Sciatic nerve (tissue), 2 donors: Measurements from ENCODE around the gene POU2AF2. TPM values are rescaled to one million over a fixed set of nuclear protein-coding genes. Genes with fewer than 3 reads are reported as not detected.

ENCODE experiments used
- ATAC-seq: fragments of 200-7000 bp; cut with Tn5 transposase; one replicate; pipeline ENCODE4 v1.9.1; 2020; ENCODE audit warnings: mild to moderate bottlenecking, moderate library complexity
- DNase-seq: peaks from one replicate; pipeline ENCODE4 v3.0.0-alpha.2; 2020; ENCODE audit warnings: low spot score
- intact Hi-C: fragments of 100-400 bp; cut with DNase I; formaldehyde crosslinking; loops from one replicate; pipeline ENCODE4 v1.14.2; 2022
- total RNA-seq: library from RNA; stranded (reverse); fragmentation: NEBNext Ultra II Directional; extraction: Animal tissue kit (Norgen Biotek cat#: 25700); gene quantifications from one replicate; pipeline ENCODE4 v1.2.1, GENCODE V29; 2021
- donor health status: DM: no; HTN: no; CAD: no.
- donor health status: DM: no; HTN: no; CAD: no.

POU2AF2 gene
- total RNA-seq, 1 donor from 2014 or later = 0.80 TPM

DNA sequence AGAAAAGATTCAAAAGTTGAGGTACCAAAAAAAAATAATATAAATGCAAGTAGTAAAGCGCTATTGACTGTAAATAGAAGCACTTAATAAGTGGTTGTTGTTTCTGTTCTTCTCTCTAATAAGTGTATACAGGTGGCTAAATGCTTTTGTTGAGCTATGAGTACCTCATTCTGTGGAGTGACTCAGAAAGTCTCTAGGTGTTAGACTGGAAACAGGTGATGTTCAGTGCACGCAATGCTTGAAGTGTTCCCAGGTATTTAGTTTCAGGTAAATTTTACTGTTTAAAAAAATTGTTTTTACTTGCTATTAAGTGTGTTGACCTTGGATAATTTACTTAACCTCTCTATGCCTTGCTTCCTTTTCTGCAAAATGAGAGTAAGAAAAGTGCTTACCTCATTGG is 77.0 kb downstream of the POU2AF2 start:
- intact Hi-C loops = no loop called here
- no peak for DNase-seq
- ATAC-seq = no peak

DNA sequence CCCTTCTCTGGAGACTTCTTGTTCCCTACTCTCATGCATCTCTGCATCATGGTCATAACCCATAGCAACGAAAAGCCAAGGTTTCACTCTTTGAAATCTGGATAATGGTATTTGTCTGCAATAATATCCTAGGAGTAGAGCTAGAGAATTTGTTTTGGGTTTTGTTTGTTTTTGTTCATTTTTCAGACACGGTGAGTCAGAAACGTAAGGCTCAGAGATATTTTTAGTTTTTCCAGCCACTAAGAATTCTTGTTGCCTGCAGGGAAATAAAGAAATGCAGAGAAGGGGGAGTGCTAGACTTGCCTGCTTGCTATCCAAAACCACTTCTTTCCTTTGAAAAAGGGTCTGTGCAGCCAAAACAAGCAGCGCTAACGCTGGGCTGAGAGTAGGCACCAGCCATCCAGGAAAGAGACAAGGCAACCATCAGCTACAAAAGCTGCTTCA is 78.8 kb downstream of the POU2AF2 start:
- DNase-seq = no peak
- peak; percentile 79 for ATAC-seq
- intact Hi-C loops = no loop called here

DNA sequence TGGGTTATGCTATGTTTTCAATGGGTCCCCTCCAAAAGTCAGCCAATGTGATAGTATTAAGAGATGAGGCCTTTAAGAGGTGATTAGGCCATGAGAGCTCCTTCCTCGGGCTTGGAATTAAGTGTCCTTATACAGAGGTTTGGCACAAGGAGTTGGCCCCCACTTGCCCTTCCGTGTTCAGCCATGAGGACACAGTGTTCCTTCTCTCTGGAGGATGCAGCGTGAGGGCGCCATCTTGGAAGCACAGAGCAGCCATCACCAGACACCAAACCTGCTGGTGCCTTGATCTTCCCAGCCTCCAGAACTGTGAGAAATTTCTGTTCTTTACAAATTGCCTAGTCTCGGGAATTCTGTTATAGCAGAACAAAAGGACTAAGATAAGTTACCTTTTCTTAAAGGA is 79.7 kb downstream of the POU2AF2 start:
- ATAC-seq (peak; percentile 27), DNase-seq (no peak)
- intact Hi-C loops = no loop called here

DNA sequence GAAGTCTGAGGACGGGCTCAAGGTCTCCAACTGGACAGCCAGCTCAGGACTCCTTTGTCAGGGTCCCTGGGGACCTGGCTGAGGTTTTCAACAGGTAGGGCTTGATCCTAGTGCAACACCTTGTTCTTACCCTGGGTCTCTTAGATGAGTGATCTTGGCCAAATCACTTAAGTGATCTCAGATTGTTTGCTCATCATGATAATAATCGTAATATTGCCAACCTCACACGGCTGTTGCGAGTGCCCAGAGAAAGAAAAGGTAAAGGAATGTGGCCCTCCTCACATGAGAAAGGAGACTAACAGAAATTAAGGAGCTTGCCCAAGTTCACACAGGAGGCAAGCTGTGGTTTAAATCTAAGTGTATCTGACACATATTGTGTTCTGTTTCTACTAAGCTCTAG is 81.3 kb downstream of the POU2AF2 start:
- intact Hi-C loops = no loop called here
- DNase-seq = no peak
- no peak for ATAC-seq

DNA sequence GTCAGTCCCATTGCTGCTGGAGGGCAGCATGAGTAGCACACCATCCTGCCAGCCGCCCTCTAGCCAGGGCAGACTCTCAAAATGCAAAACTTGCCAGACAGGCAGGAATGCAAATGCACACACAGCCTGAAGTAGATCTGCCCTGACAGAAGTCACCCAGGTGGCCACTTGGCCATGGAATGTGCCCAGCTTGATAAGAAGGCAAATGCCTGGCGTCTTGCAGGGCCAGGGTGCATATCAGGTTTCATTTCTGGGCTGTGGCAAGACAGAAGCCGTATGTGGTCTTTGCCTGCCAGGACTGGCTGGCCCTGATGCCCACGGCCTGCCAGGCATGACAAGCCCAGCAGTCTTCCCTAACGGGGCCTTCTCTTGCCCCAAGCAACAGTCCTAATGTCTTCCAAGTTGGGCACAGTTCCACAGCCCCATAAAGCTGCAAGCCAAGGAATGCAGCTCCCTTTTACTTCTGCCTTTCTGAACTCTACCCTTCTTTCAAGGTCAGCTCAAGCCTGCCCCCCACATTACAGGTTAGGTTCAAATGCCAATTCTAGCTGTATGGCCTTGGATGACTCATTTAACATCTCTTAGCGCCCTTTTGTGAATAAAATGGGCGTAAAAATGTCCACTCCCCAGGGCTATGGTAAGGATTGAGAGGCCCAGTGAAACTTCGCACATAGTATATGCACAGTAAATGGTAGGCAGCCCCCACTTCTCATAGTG is 82.5 kb downstream of the POU2AF2 start:
- no peak for DNase-seq
- no peak for ATAC-seq
- intact Hi-C loops = no loop called here

DNA sequence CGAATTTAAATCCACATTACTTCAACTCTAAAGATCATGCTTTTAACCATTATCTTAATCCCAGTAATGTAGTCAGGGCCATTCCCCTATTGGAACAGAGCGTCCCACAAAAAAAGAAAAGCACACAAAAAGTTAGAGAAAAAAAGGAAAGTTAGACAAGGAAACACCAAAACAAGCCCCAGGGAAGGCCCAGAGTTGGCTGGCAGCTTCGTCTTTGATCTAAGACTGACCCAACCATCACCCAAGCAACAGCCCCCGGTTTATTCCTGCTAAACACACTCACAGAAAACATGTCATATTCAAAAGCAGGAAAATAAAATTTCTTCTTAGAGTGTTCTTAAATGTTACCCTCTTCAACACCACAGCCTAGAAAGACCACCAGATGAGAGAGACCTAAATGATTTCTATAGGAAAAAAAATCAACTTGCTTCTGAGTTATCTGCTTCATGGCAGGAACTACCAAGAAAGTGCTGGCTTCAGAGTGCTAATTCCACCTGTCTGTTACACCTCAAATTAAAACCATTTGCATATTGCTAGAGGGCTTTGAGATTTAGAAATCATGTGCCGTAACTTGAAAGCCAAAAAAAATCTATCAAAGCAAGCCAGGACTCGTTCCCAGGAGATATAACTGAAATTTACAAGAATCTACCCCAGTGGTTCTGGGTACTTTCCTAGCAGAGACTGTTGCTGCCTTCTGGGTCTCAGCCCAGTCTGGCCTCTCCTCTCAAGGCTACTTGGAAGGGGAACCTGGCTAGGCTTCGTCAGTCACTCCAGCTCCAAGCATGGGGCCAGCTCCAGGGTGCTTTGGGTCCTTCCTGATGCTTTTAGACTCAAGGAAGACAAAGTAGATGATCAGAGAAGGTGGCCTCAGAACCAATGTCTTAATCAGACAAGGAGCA is 84.0 kb downstream of the POU2AF2 start:
- intact Hi-C loops = no loop called here
- DNase-seq = no peak
- ATAC-seq = peak; percentile 88

DNA sequence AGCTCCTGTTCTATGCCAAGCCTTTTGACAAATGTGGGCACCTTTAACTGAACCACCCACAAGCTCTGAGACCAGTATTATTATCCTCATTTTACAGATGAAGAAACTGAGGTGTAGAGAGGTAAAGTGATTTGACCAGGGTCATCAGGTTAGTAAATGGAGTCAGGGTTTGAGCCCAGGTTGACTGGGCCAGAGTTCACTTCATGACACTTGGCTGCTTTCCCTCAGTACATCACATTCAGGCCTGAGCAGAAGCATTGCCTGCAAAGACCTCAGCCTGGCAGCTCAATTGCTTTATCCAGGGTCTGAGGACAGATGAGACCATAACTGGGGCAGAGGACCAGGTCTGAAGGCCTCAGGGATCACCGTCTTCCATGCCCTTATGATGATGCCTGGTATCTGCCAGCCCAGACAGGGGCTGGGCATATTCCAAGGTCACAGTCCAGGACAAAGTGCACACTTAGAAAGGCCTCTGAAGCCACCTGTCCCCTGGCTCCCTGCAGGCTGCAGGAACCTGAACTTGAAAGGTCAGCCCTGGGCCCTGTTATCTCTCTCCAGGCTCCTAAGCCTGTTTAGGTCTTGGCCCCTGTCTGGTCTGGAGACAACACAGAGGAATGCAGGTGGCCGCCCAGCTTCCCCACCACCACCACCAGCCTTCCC is 84.8 kb downstream of the POU2AF2 start:
- ATAC-seq = no peak
- intact Hi-C loops = no loop called here
- DNase-seq = no peak

DNA sequence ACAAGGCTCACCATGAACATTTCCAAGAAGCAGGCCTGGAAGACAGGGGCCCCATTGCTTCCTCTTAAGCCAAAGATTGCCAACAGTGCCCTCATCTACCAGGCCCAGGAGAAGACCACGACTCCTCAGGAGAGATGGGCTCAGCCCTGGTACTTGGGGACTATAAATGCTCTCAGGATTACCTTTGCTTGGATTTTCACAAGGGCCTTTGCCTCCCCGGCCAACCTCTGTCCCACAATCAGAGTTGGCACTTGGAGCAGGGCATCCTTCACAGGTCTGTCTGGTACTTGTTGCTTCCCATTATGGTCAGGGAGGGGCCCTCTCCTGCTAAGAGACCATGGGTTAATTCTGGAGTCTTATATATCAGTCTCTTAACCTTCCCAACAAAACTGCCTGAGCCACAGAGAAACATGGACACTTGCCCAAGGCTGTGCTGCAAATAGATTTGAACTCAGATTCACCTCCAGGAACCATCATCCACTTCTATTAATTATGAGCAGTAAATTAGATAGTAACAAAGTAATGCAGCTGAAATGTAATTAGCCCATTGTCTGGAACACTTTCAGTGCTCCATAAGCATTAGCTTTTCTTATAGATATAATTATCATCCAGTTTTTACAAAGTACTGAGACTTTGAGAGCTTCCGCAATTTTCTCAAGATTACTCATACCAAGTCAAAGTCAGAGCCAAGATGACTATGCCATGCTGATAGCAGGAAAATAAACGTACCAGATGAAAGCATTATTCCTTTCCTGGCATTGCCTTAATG is 86.4 kb downstream of the POU2AF2 start:
- DNase-seq (no peak), ATAC-seq (no peak)
- intact Hi-C loops = no loop called here

DNA sequence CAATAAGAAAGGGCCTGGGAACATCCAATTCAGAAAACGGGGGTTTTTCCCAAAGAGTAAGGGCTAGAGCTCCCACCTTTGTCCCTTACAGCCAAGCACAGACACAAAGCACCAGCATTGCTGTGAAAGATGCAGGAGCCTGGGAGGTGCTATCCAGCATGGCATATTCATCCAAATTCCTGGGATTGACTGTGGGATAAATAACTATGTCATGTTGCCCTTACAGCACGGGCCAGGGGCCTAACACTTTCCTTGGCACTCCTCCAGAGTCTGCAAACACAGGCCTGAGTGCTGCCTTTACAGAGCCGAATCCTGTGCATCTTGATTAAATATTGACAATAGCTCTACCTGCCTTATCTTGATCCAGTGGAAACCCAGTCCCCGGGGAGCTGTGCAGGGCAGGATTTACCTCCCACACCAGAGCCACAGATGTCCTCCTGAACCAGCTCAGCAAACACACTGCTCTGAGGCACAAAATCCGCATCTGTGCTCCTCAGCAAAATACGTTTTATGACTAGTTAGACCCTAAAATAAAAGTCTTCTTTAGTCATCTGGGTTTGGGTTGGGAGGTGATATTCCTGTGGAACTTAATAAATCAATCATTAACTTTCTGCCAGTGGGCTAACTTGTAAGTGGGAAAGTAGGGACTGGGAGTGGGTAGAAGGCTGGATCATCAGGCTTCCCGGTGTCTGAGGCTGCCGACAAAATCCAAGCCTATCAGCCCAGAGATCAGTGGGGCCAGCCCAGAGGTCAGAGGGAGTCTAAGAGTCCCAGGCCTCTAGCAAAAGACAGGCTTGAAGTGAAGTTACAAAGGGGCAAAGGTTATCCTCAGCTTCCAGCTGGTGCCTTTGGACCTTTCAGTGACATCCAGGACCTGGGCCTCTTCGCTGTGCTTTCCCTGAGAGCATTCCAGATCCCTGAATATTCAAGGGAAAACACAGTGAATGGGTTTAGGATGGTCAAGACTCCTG is 89.3 kb downstream of the POU2AF2 start:
- intact Hi-C loops = no loop called here
- DNase-seq (no peak), ATAC-seq (peak; percentile 29)

DNA sequence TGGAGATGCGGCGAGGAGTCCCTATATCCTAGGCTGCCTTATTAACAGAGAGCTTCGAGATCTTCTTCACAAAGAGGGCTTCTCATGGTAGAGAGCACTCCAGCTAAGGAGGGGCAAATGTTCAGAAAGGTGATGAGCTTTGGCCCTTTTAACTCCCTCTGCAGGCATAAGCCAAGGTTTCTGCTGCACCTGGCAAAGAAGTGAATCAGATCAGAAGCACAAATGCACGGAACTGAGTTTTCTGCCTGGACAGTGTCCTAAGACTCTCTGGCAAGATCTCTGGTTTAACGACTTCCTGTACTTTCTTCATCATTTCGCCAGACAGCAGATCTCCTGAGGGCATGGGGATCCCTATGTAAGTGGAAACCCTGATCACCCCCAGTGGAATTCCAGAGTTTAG is 90.0 kb downstream of the POU2AF2 start:
- ATAC-seq = no peak
- intact Hi-C loops = no loop called here
- DNase-seq = no peak

Other genes with a start within 250 kb of the POU2AF2 start
- gene POU2AF3, start 52.8 kb downstream of the POU2AF2 start, total RNA-seq = 3.1 TPM
- 1.2 TPM for gene POU2AF1, start 133.6 kb downstream of the POU2AF2 start, total RNA-seq